Dendritic cell treated with granulocyte-macrophage colony-stimulating factor and Interleukin-4, amounts not matched to agents 40 ng/mL and 50 ng/mL, for 4 days (primary cell): ENCODE data around the gene TCERG1L.

Experiments used
- H3K27ac Mint-ChIP-seq: one replicate; pipeline ENCODE4 v1.8.0; 2022; ENCODE audit warnings: mild to moderate bottlenecking, mixed read lengths
- H3K27me3 Mint-ChIP-seq: one replicate; pipeline ENCODE4 v1.8.0; 2022; ENCODE audit warnings: mild to moderate bottlenecking, mixed read lengths
- H3K36me3 Mint-ChIP-seq: one replicate; pipeline ENCODE4 v1.8.0; 2022; ENCODE audit warnings: low read depth, mixed read lengths
- H3K4me1 Mint-ChIP-seq: one replicate; pipeline ENCODE4 v1.8.0; 2022; ENCODE audit warnings: low read depth, mixed read lengths
- H3K4me3 Mint-ChIP-seq: one replicate; pipeline ENCODE4 v1.8.0; 2022; ENCODE audit warnings: mild to moderate bottlenecking, moderate library complexity, mixed read lengths
- H3K9me3 Mint-ChIP-seq: one replicate; pipeline ENCODE4 v1.8.0; 2022; ENCODE audit warnings: mixed read lengths
- intact Hi-C: fragments of 100-400 bp; cut with micrococcal nuclease; formaldehyde crosslinking; loops from one replicate; pipeline ENCODE4 v1.15.0; 2022

Gene TCERG1L

GRCh38 chr10:131117416-131118212 is 193.9 kb downstream of the TCERG1L start:
- Mint-ChIP-seq H3K27ac (no peak overlapping the region), H3K36me3 (no peaks in the 10 kb centered on the region), H3K27me3 (no peaks in the 10 kb centered on the region), H3K4me3 (no peak overlapping the region), H3K4me1 (no peaks in the 10 kb centered on the region), H3K9me3 (peaks cover 4% of the 10 kb centered on the region)
- intact Hi-C loops, result no loop called here

- intact Hi-C loops, result no loop called here
- Mint-ChIP-seq H3K4me1 (no peaks in the 10 kb centered on the region), H3K4me3 (no peak overlapping the region), H3K27me3 (no peaks in the 10 kb centered on the region), H3K9me3 (no peaks in the 10 kb centered on the region), H3K27ac (no peak overlapping the region), H3K36me3 (no peaks in the 10 kb centered on the region)
Measured at GRCh38 chr10:131116991-131117375, 194.5 kb downstream of the TCERG1L start.

GRCh38 chr10:131116216-131116990 is 195.1 kb downstream of the TCERG1L start:
- Mint-ChIP-seq H3K36me3 (no peaks in the 10 kb centered on the region), H3K9me3 (no peaks in the 10 kb centered on the region), H3K4me3 (no peak overlapping the region), H3K4me1 (no peaks in the 10 kb centered on the region), H3K27me3 (no peaks in the 10 kb centered on the region), H3K27ac (no peak overlapping the region)
- intact Hi-C loops, result no loop called here

GRCh38 chr10:131115801-131116200 is 195.7 kb downstream of the TCERG1L start:
- intact Hi-C loops, result no loop called here
- Mint-ChIP-seq H3K9me3 (no peaks in the 10 kb centered on the region), H3K4me3 (no peak overlapping the region), H3K4me1 (no peaks in the 10 kb centered on the region), H3K36me3 (no peaks in the 10 kb centered on the region), H3K27me3 (no peaks in the 10 kb centered on the region), H3K27ac (no peak overlapping the region)

- Mint-ChIP-seq H3K4me1 (no peaks in the 10 kb centered on the region), H3K36me3 (no peaks in the 10 kb centered on the region), H3K27ac (no peak overlapping the region), H3K9me3 (no peaks in the 10 kb centered on the region), H3K4me3 (no peak overlapping the region), H3K27me3 (no peaks in the 10 kb centered on the region)
- intact Hi-C loops, result no loop called here
Measured at GRCh38 chr10:131115321-131115720, 196.2 kb downstream of the TCERG1L start.

- H3K4me1 Mint-ChIP-seq, result no peaks in the 10 kb centered on the region
- H3K4me3 Mint-ChIP-seq, result no peak overlapping the region
- H3K9me3 Mint-ChIP-seq, result no peaks in the 10 kb centered on the region
- no peaks in the 10 kb centered on the region for H3K36me3 Mint-ChIP-seq
- no peaks in the 10 kb centered on the region for H3K27me3 Mint-ChIP-seq
- intact Hi-C loops, result no loop called here
- H3K27ac Mint-ChIP-seq, result no peak overlapping the region
Measured at GRCh38 chr10:131114846-131115245, 196.7 kb downstream of the TCERG1L start.

- Mint-ChIP-seq H3K36me3 (no peaks in the 10 kb centered on the region), H3K27ac (no peak overlapping the region), H3K4me1 (no peaks in the 10 kb centered on the region), H3K4me3 (no peak overlapping the region), H3K9me3 (no peaks in the 10 kb centered on the region), H3K27me3 (no peaks in the 10 kb centered on the region)
- intact Hi-C loops, result no loop called here
Measured at GRCh38 chr10:131113709-131114291, 197.7 kb downstream of the TCERG1L start.

- Mint-ChIP-seq H3K4me1 (no peaks in the 10 kb centered on the region), H3K4me3 (no peak overlapping the region), H3K27ac (no peak overlapping the region), H3K36me3 (no peaks in the 10 kb centered on the region), H3K9me3 (peaks cover 4% of the 10 kb centered on the region), H3K27me3 (no peaks in the 10 kb centered on the region)
- intact Hi-C loops, result no loop called here
Measured at GRCh38 chr10:131113165-131113564, 198.4 kb downstream of the TCERG1L start.

- intact Hi-C loops, result no loop called here
- Mint-ChIP-seq H3K4me3 (no peak overlapping the region), H3K9me3 (peaks cover 9% of the 10 kb centered on the region), H3K27me3 (no peaks in the 10 kb centered on the region), H3K4me1 (no peaks in the 10 kb centered on the region), H3K27ac (no peak overlapping the region), H3K36me3 (no peaks in the 10 kb centered on the region)
Measured at GRCh38 chr10:131112691-131113090, 198.8 kb downstream of the TCERG1L start.

- intact Hi-C loops, result no loop called here
- Mint-ChIP-seq H3K4me3 (no peak overlapping the region), H3K36me3 (no peaks in the 10 kb centered on the region), H3K27ac (no peak overlapping the region), H3K4me1 (no peaks in the 10 kb centered on the region), H3K27me3 (no peaks in the 10 kb centered on the region), H3K9me3 (peaks cover 15% of the 10 kb centered on the region)
Measured at GRCh38 chr10:131111471-131112080, 199.9 kb downstream of the TCERG1L start.

GRCh38 chr10:131111007-131111406 is 200.5 kb downstream of the TCERG1L start:
- H3K9me3 Mint-ChIP-seq, result peaks cover 21% of the 10 kb centered on the region

GRCh38 chr10:131110241-131110783 is 201.2 kb downstream of the TCERG1L start:
- Mint-ChIP-seq H3K4me3 (no peak overlapping the region), H3K27ac (no peak overlapping the region), H3K9me3 (peaks cover 23% of the 10 kb centered on the region), H3K4me1 (no peaks in the 10 kb centered on the region), H3K36me3 (no peaks in the 10 kb centered on the region), H3K27me3 (no peaks in the 10 kb centered on the region)
- intact Hi-C loops, result no loop called here

More at GRCh38 chr10:131111007-131111406, 200.5 kb downstream of the TCERG1L start:
- Mint-ChIP-seq H3K4me1 (no peaks in the 10 kb centered on the region), H3K4me3 (no peak overlapping the region), H3K36me3 (no peaks in the 10 kb centered on the region), H3K27ac (no peak overlapping the region), H3K27me3 (no peaks in the 10 kb centered on the region)
- intact Hi-C loops, result no loop called here

GRCh38 chr10:131109726-131110125 is 201.8 kb downstream of the TCERG1L start:
- Mint-ChIP-seq H3K27ac (no peak overlapping the region), H3K4me3 (no peak overlapping the region), H3K27me3 (no peaks in the 10 kb centered on the region), H3K4me1 (no peaks in the 10 kb centered on the region), H3K36me3 (no peaks in the 10 kb centered on the region), H3K9me3 (peaks cover 23% of the 10 kb centered on the region)
- intact Hi-C loops, result no loop called here

GRCh38 chr10:131109291-131109690 is 202.2 kb downstream of the TCERG1L start:
- Mint-ChIP-seq H3K9me3 (peaks cover 23% of the 10 kb centered on the region), H3K36me3 (no peaks in the 10 kb centered on the region), H3K27ac (no peak overlapping the region), H3K4me1 (no peaks in the 10 kb centered on the region), H3K4me3 (no peak overlapping the region), H3K27me3 (no peaks in the 10 kb centered on the region)
- intact Hi-C loops, result no loop called here
